Loucy (cell line): ENCODE measurements around the gene FRMD4A.

ENCODE experiments used
- H2AFZ ChIP-seq: fragments of 200-600 bp; sonication (generic); 2 replicates; pipeline ENCODE4 v1.6.0; 2016; ENCODE audit warnings: antibody characterized with exemption, mild to moderate bottlenecking, low read length, moderate library complexity
- H3F3A ChIP-seq: fragments of 200-600 bp; 2 replicates; pipeline ENCODE4 v1.6.0; 2016; ENCODE audit warnings: antibody characterized with exemption, low read depth, mild to moderate bottlenecking
- H3K27me3 ChIP-seq: fragments of 200-600 bp; sonication (generic); 2 replicates; pipeline ENCODE4 v1.6.1; 2014; ENCODE audit warnings: low read length, mild to moderate bottlenecking; ENCODE audit not compliant: insufficient read depth, poor library complexity, severe bottlenecking
- H3K36me3 ChIP-seq: fragments of 200-600 bp; sonication (generic); 2 replicates; pipeline ENCODE4 v1.6.1; 2016; ENCODE audit warnings: low read length; ENCODE audit not compliant: insufficient read depth
- H3K4me1 ChIP-seq: fragments of 200-600 bp; sonication (generic); 2 replicates; pipeline ENCODE4 v1.5.1; 2014; ENCODE audit warnings: low read length, mild to moderate bottlenecking; ENCODE audit not compliant: insufficient read depth, poor library complexity, severe bottlenecking
- H3K4me2 ChIP-seq: fragments of 200-600 bp; sonication (generic); 2 replicates; pipeline ENCODE4 v1.6.0; 2014; ENCODE audit warnings: antibody characterized with exemption, low read length, low read depth, mild to moderate bottlenecking; ENCODE audit not compliant: poor library complexity, severe bottlenecking
- H3K4me3 ChIP-seq: fragments of 200-600 bp; sonication (generic); 2 replicates; pipeline ENCODE4 v1.5.1; 2014; ENCODE audit warnings: low read length, mild to moderate bottlenecking, mixed read lengths; ENCODE audit not compliant: poor library complexity, severe bottlenecking
- H3K79me2 ChIP-seq: fragments of 200-600 bp; sonication (generic); 2 replicates; pipeline ENCODE4 v1.6.1; 2014; ENCODE audit warnings: low read length; ENCODE audit not compliant: insufficient read depth
- H3K9ac ChIP-seq: fragments of 200-600 bp; sonication (generic); 2 replicates; pipeline ENCODE4 v1.6.0; 2014; ENCODE audit warnings: mild to moderate bottlenecking, low read depth, low read length, moderate library complexity; ENCODE audit not compliant: poor library complexity, severe bottlenecking
- H3K9me2 ChIP-seq: fragments of 200-600 bp; sonication (generic); replicated peaks from 2 replicates; pipeline ENCODE4 v1.6.1; 2016; ENCODE audit warnings: low read depth, low read length, mixed read lengths
- H3K9me3 ChIP-seq: fragments of 200-600 bp; sonication (generic); 2 replicates; pipeline ENCODE4 v1.6.1; 2014; ENCODE audit warnings: mild to moderate bottlenecking, antibody characterized with exemption, low read length, low read depth; ENCODE audit not compliant: insufficient read depth
- H4K20me1 ChIP-seq: fragments of 200-600 bp; sonication (generic); 2 replicates; pipeline ENCODE4 v1.6.0; 2014; ENCODE audit warnings: antibody characterized with exemption, low read length, mild to moderate bottlenecking; ENCODE audit not compliant: insufficient read depth, poor library complexity, severe bottlenecking
- CTCF ChIP-seq: fragments of 200-600 bp; sonication (generic); conservative IDR thresholded peaks from 2 replicates; pipeline ENCODE4 v1.5.1; 2014; ENCODE audit warnings: mild to moderate bottlenecking, antibody characterized with exemption, low read length
- EZH2phosphoT487 ChIP-seq: fragments of 200-600 bp; IDR thresholded peaks from 2 replicates; pipeline ENCODE4 v1.6.1; 2018; ENCODE audit warnings: antibody characterized with exemption, mild to moderate bottlenecking, moderate library complexity, borderline replicate concordance

The FRMD4A gene

GRCh38 chr10:13617116-13617515 is 713.6 kb downstream of the FRMD4A start:
- no peaks in the 10 kb centered on the region for H3K9me2 ChIP-seq
- peaks cover 32% of the 10 kb centered on the region for H3K4me1 ChIP-seq
- H3K79me2 ChIP-seq = no peaks in the 10 kb centered on the region
- H3K4me3 ChIP-seq = no peak overlapping the region
- no peaks in the 10 kb centered on the region for H4K20me1 ChIP-seq
- no peak for TF ChIP-seq CTCF
- TF ChIP-seq EZH2phosphoT487 = no peak
- H2AFZ ChIP-seq = no peak overlapping the region
- no peak overlapping the region for H3K9ac ChIP-seq
- H3K27me3 ChIP-seq = no peaks in the 10 kb centered on the region
- no peak overlapping the region for H3K4me2 ChIP-seq
- H3F3A ChIP-seq = no peaks in the 10 kb centered on the region
- peaks cover 42% of the 10 kb centered on the region; the same call in 1 of the 2 replicates for H3K36me3 ChIP-seq
- no peaks in the 10 kb centered on the region for H3K9me3 ChIP-seq

GRCh38 chr10:13615650-13616300 is 714.9 kb downstream of the FRMD4A start:
- peaks cover 32% of the 10 kb centered on the region for H3K4me1 ChIP-seq
- H3K9me2 ChIP-seq = no peaks in the 10 kb centered on the region
- H3K27me3 ChIP-seq = no peaks in the 10 kb centered on the region
- H3K4me3 ChIP-seq = peak overlapping the region; percentile 10
- no peak overlapping the region for H2AFZ ChIP-seq
- no peaks in the 10 kb centered on the region for H3K79me2 ChIP-seq
- no peaks in the 10 kb centered on the region for H3K9me3 ChIP-seq
- no peak for TF ChIP-seq CTCF
- no peak for TF ChIP-seq EZH2phosphoT487
- peaks cover 50% of the 10 kb centered on the region; the same call in 1 of the 2 replicates for H3K36me3 ChIP-seq
- H3K4me2 ChIP-seq = peak overlapping the region; percentile 54
- no peaks in the 10 kb centered on the region for H3F3A ChIP-seq
- H4K20me1 ChIP-seq = no peaks in the 10 kb centered on the region
- peak overlapping the region; percentile 56 for H3K9ac ChIP-seq

DNA sequence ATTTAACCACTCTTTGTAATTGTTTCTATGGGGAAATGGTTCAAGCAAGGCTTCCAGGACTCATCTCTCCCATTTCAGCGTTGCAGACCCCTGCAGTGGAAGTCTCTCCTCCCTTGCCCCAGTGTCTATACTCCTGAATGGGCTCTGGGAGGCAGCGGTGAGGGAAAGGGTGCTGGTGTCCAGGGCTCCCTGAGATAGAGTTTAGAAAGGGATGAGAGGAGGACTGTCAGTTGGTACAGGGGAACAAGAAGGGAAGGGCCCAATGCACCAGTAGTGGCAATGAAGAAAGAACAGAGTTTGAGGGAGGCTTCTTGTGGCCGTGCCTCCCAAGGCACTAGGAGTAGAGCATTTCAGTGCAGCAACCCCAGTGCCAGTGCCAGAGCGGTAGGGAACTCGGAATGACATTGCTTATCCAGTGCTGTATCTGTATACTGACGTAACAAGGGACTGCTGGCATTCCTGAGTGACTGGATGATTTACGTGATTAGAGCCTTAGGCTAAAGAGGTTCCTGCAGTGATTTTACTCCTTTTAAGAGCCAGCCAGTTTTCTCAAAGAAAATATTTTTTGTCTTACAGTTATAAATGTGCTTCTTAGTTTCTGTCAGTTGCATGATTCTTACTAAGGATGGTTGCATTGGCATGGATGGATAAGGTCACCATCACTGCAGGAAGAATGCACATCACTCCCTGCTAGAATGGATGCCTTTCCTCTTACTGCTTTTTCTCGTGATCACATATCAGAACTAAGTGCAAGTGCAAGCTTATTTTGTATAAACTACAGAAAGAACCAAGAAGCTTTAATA is 716.0 kb downstream of the FRMD4A start:
- Histone ChIP-seq H3K36me3 (peaks cover 61% of the 10 kb centered on the region), H3F3A (no peaks in the 10 kb centered on the region), H3K27me3 (no peaks in the 10 kb centered on the region), H3K79me2 (no peaks in the 10 kb centered on the region), H3K4me1 (peaks cover 32% of the 10 kb centered on the region), H3K9ac (peak overlapping the region; percentile 56), H3K4me2 (peak overlapping the region; percentile 54), H3K4me3 (peak overlapping the region; percentile 10), H2AFZ (no peak overlapping the region), H4K20me1 (no peaks in the 10 kb centered on the region), H3K9me2 (no peaks in the 10 kb centered on the region), H3K9me3 (no peaks in the 10 kb centered on the region)
- TF ChIP-seq EZH2phosphoT487 (no peak), CTCF (peak; percentile 32; the same call in 1 of the 2 replicates)
